Fibroblast of villous mesenchyme (primary cell): ENCODE data around the gene DDAH2. TPM values are rescaled to one million over a fixed set of nuclear protein-coding genes. Genes with fewer than 3 reads are reported as not detected.
A peak's percentile ranks its signal among the peaks of the same experiment; 100 is the strongest.

Experiments
- DNase-seq: peaks from one replicate; pipeline ENCODE4 v3.0.0-alpha.2; 2010; ENCODE audit warnings: low read depth
- H3K4me3 ChIP-seq: 2 replicates; pipeline ENCODE4 v1.5.1; 2011; ENCODE audit warnings: low read depth, mild to moderate bottlenecking, low read length
- small RNA-seq: library from RNA; depleted of rRNA; stranded (forward); fragments of <200 nt; gene quantifications from one replicate; pipeline ENCODE3, GENCODE V24; 2012
- total RNA-seq: library from RNA; depleted of rRNA; stranded (reverse); fragments of >200 nt; gene quantifications from 2 replicates; pipeline ENCODE4 v1.2.3, GENCODE V29; 2012
- TF ChIP-seq, protein P1 (sequence below): IDR thresholded peaks from 2 replicates; pipeline ENCODE4 v1.5.1; 2012; ENCODE audit warnings: low read depth, mild to moderate bottlenecking, low read length; ENCODE audit not compliant: insufficient read depth

The DDAH2 gene
- total RNA-seq, 1 donor: 60.5 TPM

DNA sequence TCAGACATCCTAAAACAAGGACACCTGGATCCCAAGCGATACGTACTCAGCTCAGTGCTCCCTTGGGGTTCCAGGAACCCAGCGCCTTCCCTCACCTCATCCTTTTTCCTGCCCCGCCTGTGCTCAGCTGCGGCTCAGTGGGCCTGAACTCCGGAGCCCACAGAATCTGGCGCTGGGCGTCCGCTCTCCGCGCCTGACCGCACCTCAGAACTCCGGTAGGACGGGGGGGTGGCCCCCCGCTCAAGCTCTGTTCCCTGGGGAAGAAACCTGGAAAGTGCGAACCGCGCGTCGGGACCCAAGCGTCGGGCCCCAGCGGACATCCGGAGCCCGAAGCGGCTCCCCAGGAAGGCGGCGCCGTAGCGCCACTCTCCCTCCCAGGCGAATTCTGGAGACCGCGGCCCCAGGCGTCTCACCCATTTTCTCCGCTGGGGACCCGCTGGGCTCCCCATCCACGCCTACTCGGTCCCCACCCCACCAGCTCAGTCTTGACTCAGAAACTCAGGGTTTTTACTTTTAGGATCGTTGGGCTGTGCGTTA, 47.9 kb downstream of the DDAH2 start:
- H3K4me3 ChIP-seq: peak overlapping the region; percentile 62
- peak; percentile 45 for DNase-seq
- TF ChIP-seq, protein P1, sequence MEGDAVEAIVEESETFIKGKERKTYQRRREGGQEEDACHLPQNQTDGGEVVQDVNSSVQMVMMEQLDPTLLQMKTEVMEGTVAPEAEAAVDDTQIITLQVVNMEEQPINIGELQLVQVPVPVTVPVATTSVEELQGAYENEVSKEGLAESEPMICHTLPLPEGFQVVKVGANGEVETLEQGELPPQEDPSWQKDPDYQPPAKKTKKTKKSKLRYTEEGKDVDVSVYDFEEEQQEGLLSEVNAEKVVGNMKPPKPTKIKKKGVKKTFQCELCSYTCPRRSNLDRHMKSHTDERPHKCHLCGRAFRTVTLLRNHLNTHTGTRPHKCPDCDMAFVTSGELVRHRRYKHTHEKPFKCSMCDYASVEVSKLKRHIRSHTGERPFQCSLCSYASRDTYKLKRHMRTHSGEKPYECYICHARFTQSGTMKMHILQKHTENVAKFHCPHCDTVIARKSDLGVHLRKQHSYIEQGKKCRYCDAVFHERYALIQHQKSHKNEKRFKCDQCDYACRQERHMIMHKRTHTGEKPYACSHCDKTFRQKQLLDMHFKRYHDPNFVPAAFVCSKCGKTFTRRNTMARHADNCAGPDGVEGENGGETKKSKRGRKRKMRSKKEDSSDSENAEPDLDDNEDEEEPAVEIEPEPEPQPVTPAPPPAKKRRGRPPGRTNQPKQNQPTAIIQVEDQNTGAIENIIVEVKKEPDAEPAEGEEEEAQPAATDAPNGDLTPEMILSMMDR: no peak

DNA sequence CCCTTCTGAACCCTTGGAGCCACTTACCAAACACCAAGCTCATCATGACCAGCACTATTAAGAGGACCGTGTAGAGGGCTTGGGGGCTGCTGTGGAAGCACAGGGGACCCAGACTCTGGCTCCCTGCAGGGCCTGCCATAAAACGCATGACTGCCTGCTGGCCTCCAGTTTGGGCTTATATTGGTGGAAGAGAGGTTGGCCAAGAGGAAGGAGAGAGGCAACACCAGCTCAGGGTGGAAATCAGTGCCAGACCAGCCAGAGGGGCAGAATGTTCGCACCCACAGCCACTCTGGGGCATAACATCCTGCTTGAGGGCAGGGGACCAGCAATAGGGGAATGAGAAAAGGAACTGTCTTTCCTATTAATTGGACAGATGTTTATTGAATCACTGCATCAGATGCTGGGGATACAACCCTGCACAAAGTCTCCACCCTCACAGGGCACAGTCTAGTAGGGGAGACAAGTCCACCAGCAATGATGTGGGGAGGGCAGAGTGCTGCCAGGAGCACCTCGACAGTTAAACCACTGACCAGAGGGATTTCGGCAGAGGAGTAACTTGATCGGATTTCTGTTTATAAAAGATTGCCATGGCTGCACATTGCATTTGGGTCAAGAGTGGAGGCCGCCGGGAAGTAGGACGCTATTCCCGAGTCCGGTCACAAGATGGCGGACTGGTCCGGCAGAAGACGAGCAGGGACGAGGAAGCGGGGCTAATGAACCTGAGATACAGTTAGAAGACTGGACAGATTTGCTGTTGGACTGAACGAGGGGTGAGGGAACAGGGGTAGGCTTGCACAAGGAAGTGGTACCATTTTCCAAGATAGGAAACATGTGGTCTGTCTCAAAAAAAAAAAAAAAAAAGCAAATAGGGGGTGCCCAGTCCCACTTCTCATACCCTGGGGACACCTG, 48.6 kb downstream of the DDAH2 start, which contains the start of gene LY6G5C:
TSS of gene LY6G5C (minus strand) at position 842 of the 909 bp plus-strand sequence. CDS start at position 148, 694 bp downstream.
- TF ChIP-seq, protein P1: peak; percentile 60
- peak; percentile 92 for DNase-seq
- H3K4me3 ChIP-seq: peak within 1 kb of the TSS; percentile 62

DNA sequence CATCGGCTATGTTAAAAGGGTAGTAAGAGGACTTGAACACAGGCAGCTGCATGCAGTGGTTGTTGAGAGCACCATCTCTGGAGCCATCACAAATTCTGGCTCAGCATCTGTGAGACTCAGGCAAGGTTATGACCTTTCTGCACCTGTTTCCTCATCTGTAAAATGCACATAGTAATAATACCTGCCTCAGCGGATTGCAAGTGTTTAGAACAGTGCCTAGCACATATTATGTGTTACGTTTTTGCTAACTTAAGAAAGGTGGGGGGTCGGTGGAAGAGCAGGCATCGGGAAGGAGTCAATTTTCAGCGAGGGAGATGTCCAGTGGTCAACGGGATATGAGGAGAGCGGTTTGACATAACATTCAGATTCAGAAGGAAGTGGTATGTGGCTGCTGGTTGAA, 51.1 kb downstream of the DDAH2 start:
- no peak for DNase-seq
- TF ChIP-seq, protein P1: no peak
- H3K4me3 ChIP-seq: no peak overlapping the region

Small RNA genes within 50 kb of the gene (small RNA-seq; reads per million reads assigned to genes)
- gene LY6G6D (not detected), gene MIR4646 (not detected), gene MSH5-SAPCD1 (not detected), gene RF00019 (not detected), gene RNU6-850P (not detected), gene SAPCD1 (not detected)

Other genes with a start within 250 kb of the DDAH2 start
- gene MICB, start 231.2 kb downstream of the DDAH2 start, total RNA-seq: 15.5 and 30.7 TPM in 2 replicates
- not detected in 2 replicates for gene MCCD1, start 200.3 kb downstream of the DDAH2 start, total RNA-seq
- gene DDX39B, start 187.3 kb downstream of the DDAH2 start, total RNA-seq: 407 and 463 TPM in 2 replicates
- 1.3 and 3.0 TPM in 2 replicates for gene ATP6V1G2, start 182.7 kb downstream of the DDAH2 start, total RNA-seq
- 12.5 and 20.3 TPM in 2 replicates for gene NFKBIL1, start 181.7 kb downstream of the DDAH2 start, total RNA-seq
- not detected in 2 replicates for gene LTA, start 157.0 kb downstream of the DDAH2 start, total RNA-seq
- under 0.01 TPM in 2 replicates for gene TNF, start 153.7 kb downstream of the DDAH2 start, total RNA-seq
- 0.32 TPM in 1 of 2 replicates, not detected in the other for gene LTB, start 146.9 kb downstream of the DDAH2 start, total RNA-seq
- gene LST1, start 143.0 kb downstream of the DDAH2 start, total RNA-seq: not detected in 2 replicates
- not detected in 2 replicates for gene NCR3, start 136.3 kb downstream of the DDAH2 start, total RNA-seq
- gene AIF1, start 114.1 kb downstream of the DDAH2 start, total RNA-seq: not detected in 2 replicates
- gene PRRC2A, start 108.6 kb downstream of the DDAH2 start, total RNA-seq: 75.4 and 84.2 TPM in 2 replicates
- 123 and 166 TPM in 2 replicates for gene BAG6, start 76.6 kb downstream of the DDAH2 start, total RNA-seq
- gene APOM, start 73.4 kb downstream of the DDAH2 start, total RNA-seq: 0.43 and 0.97 TPM in 2 replicates
- 20.7 and 21.9 TPM in 2 replicates for gene C6orf47, start 68.5 kb downstream of the DDAH2 start, total RNA-seq
- gene GPANK1, start 64.3 kb downstream of the DDAH2 start, total RNA-seq: 16.1 and 20.7 TPM in 2 replicates
- 136 and 144 TPM in 2 replicates for gene CSNK2B, start 63.2 kb downstream of the DDAH2 start, total RNA-seq
- 3.2 and 3.9 TPM in 2 replicates for gene LY6G5B, start 59.3 kb downstream of the DDAH2 start, total RNA-seq
- 0.43 and 0.64 TPM in 2 replicates for gene LY6G5C, start 48.2 kb downstream of the DDAH2 start, total RNA-seq
- 43.2 and 76.0 TPM in 2 replicates for gene ABHD16A, start 26.0 kb downstream of the DDAH2 start, total RNA-seq
- not detected in 2 replicates for gene LY6G6F, start 22.4 kb downstream of the DDAH2 start, total RNA-seq
- gene LY6G6D, start 14.0 kb downstream of the DDAH2 start, total RNA-seq: not detected in 2 replicates
- not detected in 2 replicates for gene LY6G6C, start 7.6 kb downstream of the DDAH2 start, total RNA-seq
- gene MPIG6B, start 5.9 kb downstream of the DDAH2 start, total RNA-seq: not detected in 2 replicates
- 586 and 701 TPM in 2 replicates for gene CLIC1, start 7.2 kb upstream of the DDAH2 start, total RNA-seq
- 9.5 and 13.9 TPM in 2 replicates for gene MSH5, start 10.7 kb upstream of the DDAH2 start, total RNA-seq
- 0.43 and 1.3 TPM in 2 replicates for gene SAPCD1, start 33.4 kb upstream of the DDAH2 start, total RNA-seq
- gene VWA7, start 48.0 kb upstream of the DDAH2 start, total RNA-seq: under 0.01 TPM in 2 replicates
- gene VARS1, start 66.5 kb upstream of the DDAH2 start, total RNA-seq: 60.0 and 73.1 TPM in 2 replicates
- gene LSM2, start 77.7 kb upstream of the DDAH2 start, total RNA-seq: 21.6 and 23.7 TPM in 2 replicates
- gene HSPA1L, start 86.0 kb upstream of the DDAH2 start, total RNA-seq: 0.86 and 0.97 TPM in 2 replicates
- 77.0 and 132 TPM in 2 replicates for gene HSPA1A, start 86.2 kb upstream of the DDAH2 start, total RNA-seq
- 84.4 and 148 TPM in 2 replicates for gene HSPA1B, start 98.4 kb upstream of the DDAH2 start, total RNA-seq
- 70.8 and 77.6 TPM in 2 replicates for gene NEU1, start 133.5 kb upstream of the DDAH2 start, total RNA-seq
- gene SLC44A4, start 149.7 kb upstream of the DDAH2 start, total RNA-seq: not detected in 2 replicates
- gene EHMT2, start 168.4 kb upstream of the DDAH2 start, total RNA-seq: 38.0 and 42.7 TPM in 2 replicates
- 1.9 and 3.0 TPM in 2 replicates for gene ZBTB12, start 172.8 kb upstream of the DDAH2 start, total RNA-seq
- 1.3 and 2.3 TPM in 2 replicates for gene C2, start 198.4 kb upstream of the DDAH2 start, total RNA-seq
- 3.5 and 12.1 TPM in 2 replicates for gene CFB, start 216.8 kb upstream of the DDAH2 start, total RNA-seq
- 106 and 120 TPM in 2 replicates for gene NELFE, start 229.7 kb upstream of the DDAH2 start, total RNA-seq
- 52.2 and 58.9 TPM in 2 replicates for gene SKIC2, start 229.9 kb upstream of the DDAH2 start, total RNA-seq
- 14.2 and 21.9 TPM in 2 replicates for gene DXO, start 242.8 kb upstream of the DDAH2 start, total RNA-seq